Vagina (tissue), 2 donors: ENCODE data around the gene PKD1. TPM values are rescaled to one million over a fixed set of nuclear protein-coding genes. Genes with fewer than 3 reads are reported as not detected.

Experiments
- DNase-seq, 2 donors: peaks; one replicate each; pipeline ENCODE4 v3.0.0-alpha.2; 2017; ENCODE audit errors: extremely low spot score in 2 of 2
- H3K27ac ChIP-seq: fragments of 200-600 bp; sonication (generic); one replicate; pipeline ENCODE4 v1.5.1; 2019
- H3K27me3 ChIP-seq: fragments of 200-600 bp; sonication (generic); one replicate; pipeline ENCODE4 v1.5.1; 2019
- H3K36me3 ChIP-seq, 2 donors: fragments of 200-600 bp; sonication (generic); one replicate each; pipeline ENCODE4 v1.5.1; 2017 to 2019
- H3K4me1 ChIP-seq: fragments of 200-600 bp; sonication (generic); one replicate; pipeline ENCODE4 v1.5.1; 2019
- H3K4me3 ChIP-seq, 2 donors: fragments of 200-600 bp; sonication (generic); 1 replicate in 1 of 2; 2 replicates in 1 of 2; pipeline ENCODE4 v1.5.1; 2016 to 2019
- H3K9me3 ChIP-seq: fragments of 200-600 bp; sonication (generic); one replicate; pipeline ENCODE4 v1.5.1; 2019
- POLR2A ChIP-seq, 2 donors: fragments of 450-650 bp; IDR thresholded peaks; one replicate each; pipeline ENCODE4 v1.6.1; 2017; ENCODE audit warnings: antibody characterized with exemption in 2 of 2, mild to moderate bottlenecking in 2 of 2, moderate library complexity in 2 of 2
- POLR2AphosphoS5 ChIP-seq, 2 donors: sonication (generic); formaldehyde crosslinking; IDR thresholded peaks; one replicate each; pipeline ENCODE4 v1.9.0; 2017; ENCODE audit warnings: antibody characterized with exemption in 2 of 2, mild to moderate bottlenecking in 2 of 2, low read depth in 1 of 2; ENCODE audit not compliant: insufficient read depth in 1 of 2
- intact Hi-C: fragments of 100-400 bp; cut with DNase I; formaldehyde crosslinking; loops from one replicate; pipeline ENCODE4 v1.15.1; 2023
- total RNA-seq: library from RNA; depleted of rRNA; stranded (reverse); fragments of >200 nt; gene quantifications from one replicate; pipeline ENCODE4 v1.2.3, GENCODE V29; 2016
- TF ChIP-seq, protein P1 (sequence below), 3 experiments: fragments of 450-650 bp in 2 of 3; fragments of 200-600 bp in 1 of 3; sonication (generic) in 1 of 3; IDR thresholded peaks; one replicate each; pipeline ENCODE4 v1.5.1; 2017 to 2019; ENCODE audit warnings: antibody characterized with exemption in 3 of 3, mild to moderate bottlenecking in 2 of 3, moderate library complexity in 2 of 3

Gene PKD1
- total RNA-seq, 1 donor from 2014 or later, result 153 TPM

DNA sequence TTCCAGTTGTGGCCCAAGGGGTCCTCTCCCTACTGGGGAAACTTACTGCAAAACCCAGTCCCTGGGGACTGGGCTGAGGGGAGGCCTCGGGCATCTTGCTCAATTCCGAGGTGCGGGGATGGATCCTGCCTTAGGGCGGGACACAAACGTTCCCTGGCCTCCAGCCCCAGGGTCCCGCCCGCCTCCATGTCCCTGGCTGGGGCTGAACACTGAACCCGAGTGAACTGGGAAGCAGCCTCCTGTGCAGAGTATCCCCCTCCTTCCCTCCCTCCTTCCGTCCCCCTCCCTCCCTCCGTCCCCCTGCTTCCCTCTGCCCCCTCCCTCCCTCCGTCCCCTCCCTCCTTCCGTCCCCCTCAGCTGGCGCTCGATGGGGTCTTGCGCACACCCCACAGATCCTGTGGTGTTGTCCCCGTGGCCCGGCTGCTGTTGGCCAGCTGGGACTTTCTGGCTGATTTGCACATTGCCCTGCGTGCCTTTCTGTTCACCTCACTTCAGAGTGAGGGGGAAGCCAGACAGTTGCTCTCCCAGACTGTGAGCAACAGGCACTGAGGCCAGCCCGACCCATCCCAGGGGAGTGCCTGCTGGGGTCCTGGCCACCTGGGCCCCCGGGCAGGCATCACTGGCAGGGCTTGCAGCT lies 25.3 kb upstream of the PKD1 start:
- intact Hi-C loops, result no loop called here
- DNase-seq, result no peak
- Histone ChIP-seq H3K4me1 (peaks cover 81% of the 10 kb centered on the region), H3K27ac (peak overlapping the region; percentile 78), H3K4me3 (peak overlapping the region; percentile 4 to 42), H3K9me3 (no peaks in the 10 kb centered on the region), H3K36me3 (peaks cover 0 to 5% of the 10 kb centered on the region in 2 donors), H3K27me3 (no peaks in the 10 kb centered on the region)
- TF ChIP-seq POLR2AphosphoS5 (IDR thresholded peaks at IDR 0.05; ENCODE audit: insufficient read depth in 1 of 2, low read depth in 1 of 2) (peak in 1 of 2 donors; percentile 57), POLR2A (IDR thresholded peaks at IDR 0.05) (no peak)
- TF ChIP-seq, protein P1, sequence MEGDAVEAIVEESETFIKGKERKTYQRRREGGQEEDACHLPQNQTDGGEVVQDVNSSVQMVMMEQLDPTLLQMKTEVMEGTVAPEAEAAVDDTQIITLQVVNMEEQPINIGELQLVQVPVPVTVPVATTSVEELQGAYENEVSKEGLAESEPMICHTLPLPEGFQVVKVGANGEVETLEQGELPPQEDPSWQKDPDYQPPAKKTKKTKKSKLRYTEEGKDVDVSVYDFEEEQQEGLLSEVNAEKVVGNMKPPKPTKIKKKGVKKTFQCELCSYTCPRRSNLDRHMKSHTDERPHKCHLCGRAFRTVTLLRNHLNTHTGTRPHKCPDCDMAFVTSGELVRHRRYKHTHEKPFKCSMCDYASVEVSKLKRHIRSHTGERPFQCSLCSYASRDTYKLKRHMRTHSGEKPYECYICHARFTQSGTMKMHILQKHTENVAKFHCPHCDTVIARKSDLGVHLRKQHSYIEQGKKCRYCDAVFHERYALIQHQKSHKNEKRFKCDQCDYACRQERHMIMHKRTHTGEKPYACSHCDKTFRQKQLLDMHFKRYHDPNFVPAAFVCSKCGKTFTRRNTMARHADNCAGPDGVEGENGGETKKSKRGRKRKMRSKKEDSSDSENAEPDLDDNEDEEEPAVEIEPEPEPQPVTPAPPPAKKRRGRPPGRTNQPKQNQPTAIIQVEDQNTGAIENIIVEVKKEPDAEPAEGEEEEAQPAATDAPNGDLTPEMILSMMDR (IDR thresholded peaks at IDR 0.05), result no peak

DNA sequence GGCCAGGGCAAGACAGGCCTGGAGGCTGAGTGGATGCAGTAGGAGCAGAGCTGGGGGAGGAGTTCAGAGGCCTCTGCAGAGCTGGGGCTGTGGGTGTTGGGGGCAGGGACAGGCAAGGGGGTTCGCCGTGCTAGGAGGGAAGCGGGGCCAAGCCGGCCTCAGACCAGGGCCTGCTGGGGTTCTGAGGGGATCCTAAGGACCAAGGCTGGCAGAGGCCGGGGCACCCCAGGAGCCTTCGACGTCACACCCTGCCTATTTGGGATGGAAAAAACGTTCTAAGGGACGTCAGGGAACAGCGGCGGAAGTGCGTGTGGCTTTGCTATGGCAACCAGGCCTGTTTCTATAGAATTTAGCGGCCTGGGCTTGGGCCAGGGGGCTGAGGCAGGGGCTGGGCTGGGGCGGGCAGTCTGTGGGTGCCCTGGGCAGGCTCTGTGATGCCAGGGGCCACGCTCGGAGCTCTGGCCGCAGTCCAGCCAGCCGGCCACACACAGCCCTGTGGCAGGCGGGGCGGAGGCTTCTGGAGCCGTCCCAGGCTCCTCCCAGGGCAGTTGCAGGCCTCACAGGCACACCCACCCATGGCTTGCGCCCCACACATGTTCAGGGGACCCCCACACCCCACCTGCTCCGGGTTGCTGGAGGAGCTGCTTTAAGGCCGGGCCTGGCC lies 23.6 kb upstream of the PKD1 start:
- peaks cover 87% of the 10 kb centered on the region for H3K4me1 ChIP-seq
- intact Hi-C loops, result loop anchor here (10.0 kb wide), 1 partner anchor 355 kb away; the partner anchor contains the start of gene ATP6V0C

DNA sequence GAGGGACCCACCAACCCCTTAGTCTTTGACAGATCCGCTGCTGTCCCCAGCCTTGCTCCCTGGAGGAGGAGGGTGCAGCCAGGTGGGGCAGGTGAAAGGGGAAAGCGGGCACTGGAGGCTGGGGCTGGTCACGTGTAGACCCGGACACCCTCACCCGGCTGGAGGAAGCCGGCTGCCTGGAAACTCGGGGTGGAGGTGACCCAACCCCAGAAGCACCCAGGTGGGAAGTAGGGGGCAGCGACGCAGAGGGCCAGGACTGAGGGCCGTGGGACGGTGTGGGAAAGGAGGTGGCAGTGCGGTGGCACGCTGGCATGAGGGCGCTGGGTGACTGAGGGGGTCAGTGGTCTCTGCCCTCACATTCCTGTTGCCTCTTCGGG lies 22.6 kb upstream of the PKD1 start:
- Histone ChIP-seq H3K4me3 (no peak overlapping the region), H3K9me3 (no peaks in the 10 kb centered on the region), H3K36me3 (no peaks in the 10 kb centered on the region), H3K27ac (peak overlapping the region; percentile 78), H3K4me1 (peaks cover 89% of the 10 kb centered on the region), H3K27me3 (no peaks in the 10 kb centered on the region)
- TF ChIP-seq POLR2A (IDR thresholded peaks at IDR 0.05) (no peak), POLR2AphosphoS5 (IDR thresholded peaks at IDR 0.05; ENCODE audit: insufficient read depth in 1 of 2, low read depth in 1 of 2) (no peak)
- TF ChIP-seq, protein P1 (IDR thresholded peaks at IDR 0.05), result no peak
- intact Hi-C loops, result loop anchor here (10.0 kb wide), 1 partner anchor 357 kb away; the partner anchor contains the start of gene ATP6V0C
- DNase-seq, result no peak

More for the DNA sequence above, 23.6 kb upstream of the PKD1 start:
- H3K9me3 ChIP-seq, result no peaks in the 10 kb centered on the region
- no peak for DNase-seq
- H3K36me3 ChIP-seq, result no peaks in the 10 kb centered on the region
- peak overlapping the region; percentile 19 to 42 for H3K4me3 ChIP-seq
- no peaks in the 10 kb centered on the region for H3K27me3 ChIP-seq
- H3K27ac ChIP-seq, result peak overlapping the region; percentile 78
- peak in 1 of 2 donors; percentile 54 for TF ChIP-seq POLR2AphosphoS5 (IDR thresholded peaks at IDR 0.05; ENCODE audit: insufficient read depth in 1 of 2, low read depth in 1 of 2)
- peak in 1 of 2 donors; percentile 4 for TF ChIP-seq POLR2A (IDR thresholded peaks at IDR 0.05)
- TF ChIP-seq, protein P1 (IDR thresholded peaks at IDR 0.05), result no peak

DNA sequence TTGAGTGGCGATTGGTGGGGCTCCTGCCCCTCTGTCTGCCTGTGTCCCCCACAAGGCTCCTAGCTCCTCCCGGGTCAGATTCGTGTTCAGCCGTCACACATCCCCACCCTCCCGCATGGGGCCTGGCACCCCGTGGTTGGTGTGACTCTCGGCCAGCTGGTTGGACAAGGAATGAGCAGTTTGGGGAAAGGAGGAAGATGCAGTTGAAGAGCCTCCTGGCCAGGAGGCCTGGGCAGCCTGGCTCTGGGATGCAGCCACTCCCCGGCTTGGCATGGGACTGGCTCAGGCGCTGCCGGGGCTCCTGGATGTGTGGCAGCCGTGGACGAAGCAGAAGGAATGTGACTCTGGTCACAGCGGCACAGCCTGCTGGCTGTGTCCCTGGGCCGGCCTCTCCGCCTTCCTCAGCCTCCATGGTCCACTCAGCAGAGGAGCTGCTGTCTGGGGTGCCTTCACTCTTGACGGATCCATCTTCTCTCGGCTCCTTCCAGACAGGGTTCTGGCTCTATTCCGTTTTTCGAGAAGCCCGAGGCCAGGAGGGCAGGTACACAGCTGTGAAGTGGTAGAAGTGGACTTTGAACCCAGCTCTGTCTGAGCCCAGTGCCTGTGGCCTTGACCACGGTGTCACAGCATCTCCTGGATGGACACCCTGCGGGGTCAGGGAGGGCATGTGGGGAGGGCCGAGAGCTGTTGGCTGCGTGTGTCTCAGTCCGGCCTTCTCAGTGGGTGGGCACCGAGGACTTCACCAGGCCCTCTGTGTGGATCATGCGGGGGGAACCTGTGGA lies 22.0 kb upstream of the PKD1 start:
- Histone ChIP-seq H3K4me1 (peaks cover 89% of the 10 kb centered on the region), H3K36me3 (no peaks in the 10 kb centered on the region), H3K4me3 (no peak overlapping the region), H3K27ac (peak overlapping the region; percentile 78), H3K27me3 (no peaks in the 10 kb centered on the region), H3K9me3 (no peaks in the 10 kb centered on the region)
- intact Hi-C loops, result loop anchor here (10.0 kb wide), 1 partner anchor 357 kb away; the partner anchor contains the start of gene ATP6V0C
- no peak for DNase-seq
- no peak for TF ChIP-seq POLR2AphosphoS5 (IDR thresholded peaks at IDR 0.05; ENCODE audit: insufficient read depth in 1 of 2, low read depth in 1 of 2)
- TF ChIP-seq POLR2A (IDR thresholded peaks at IDR 0.05), result no peak
- TF ChIP-seq, protein P1 (IDR thresholded peaks at IDR 0.05), result no peak
